ENCODE data around the gene CYBC1.

The CYBC1 gene

GRCh38 chr17:82474223-82475010, 23.9 kb upstream of the CYBC1 start:
- Mint-ChIP-seq H3K36me3 (ENCODE audit: low read depth) (peaks cover 53% of the 10 kb centered on the region), H3K9me3 (no peaks in the 10 kb centered on the region), H3K27me3 (ENCODE audit: low read depth) (no peaks in the 10 kb centered on the region), H3K4me1 (peaks cover 11% of the 10 kb centered on the region), H3K4me3 (no peak overlapping the region), H3K27ac (no peak overlapping the region)
- no peak for TF ChIP-seq CTCF (IDR thresholded peaks at IDR 0.05; ENCODE audit: unreplicated experiment in 3 of 3)

- Mint-ChIP-seq H3K27ac (no peak overlapping the region), H3K4me3 (no peak overlapping the region), H3K9me3 (no peaks in the 10 kb centered on the region), H3K36me3 (ENCODE audit: low read depth) (peaks cover 60% of the 10 kb centered on the region), H3K27me3 (ENCODE audit: low read depth) (no peaks in the 10 kb centered on the region), H3K4me1 (peaks cover 10% of the 10 kb centered on the region)
- TF ChIP-seq CTCF (IDR thresholded peaks at IDR 0.05; ENCODE audit: unreplicated experiment in 3 of 3): no peak
Observed at GRCh38 chr17:82470065-82470464, 19.5 kb upstream of the CYBC1 start.

GRCh38 chr17:82468692-82469091, 18.1 kb upstream of the CYBC1 start:
- H3K4me3 Mint-ChIP-seq: no peak overlapping the region
- no peak overlapping the region for H3K27ac Mint-ChIP-seq
- no peaks in the 10 kb centered on the region for H3K4me1 Mint-ChIP-seq
- H3K27me3 Mint-ChIP-seq (ENCODE audit: low read depth): no peaks in the 10 kb centered on the region
- no peaks in the 10 kb centered on the region for H3K9me3 Mint-ChIP-seq
- TF ChIP-seq CTCF (IDR thresholded peaks at IDR 0.05; ENCODE audit: unreplicated experiment in 3 of 3): no peak
- H3K36me3 Mint-ChIP-seq (ENCODE audit: low read depth): peaks cover 62% of the 10 kb centered on the region

- H3K36me3 Mint-ChIP-seq (ENCODE audit: low read depth): peaks cover 66% of the 10 kb centered on the region
- H3K27ac Mint-ChIP-seq: no peak overlapping the region
- no peak for TF ChIP-seq CTCF (IDR thresholded peaks at IDR 0.05; ENCODE audit: unreplicated experiment in 3 of 3)
- no peaks in the 10 kb centered on the region for H3K4me1 Mint-ChIP-seq
- no peaks in the 10 kb centered on the region for H3K9me3 Mint-ChIP-seq
- no peak overlapping the region for H3K4me3 Mint-ChIP-seq
- no peaks in the 10 kb centered on the region for H3K27me3 Mint-ChIP-seq (ENCODE audit: low read depth)
Observed at GRCh38 chr17:82465023-82465603, 14.6 kb upstream of the CYBC1 start.

- Mint-ChIP-seq H3K9me3 (no peaks in the 10 kb centered on the region), H3K4me1 (no peaks in the 10 kb centered on the region), H3K4me3 (no peak overlapping the region), H3K27me3 (ENCODE audit: low read depth) (no peaks in the 10 kb centered on the region), H3K36me3 (ENCODE audit: low read depth) (peaks cover 65% of the 10 kb centered on the region), H3K27ac (no peak overlapping the region)
- no peak for TF ChIP-seq CTCF (IDR thresholded peaks at IDR 0.05; ENCODE audit: unreplicated experiment in 3 of 3)
Observed at GRCh38 chr17:82464567-82464929, 14.0 kb upstream of the CYBC1 start.

Measured in nephron (organoid).